ENCODE results near the gene CACNA1S.

The CACNA1S gene

DNA sequence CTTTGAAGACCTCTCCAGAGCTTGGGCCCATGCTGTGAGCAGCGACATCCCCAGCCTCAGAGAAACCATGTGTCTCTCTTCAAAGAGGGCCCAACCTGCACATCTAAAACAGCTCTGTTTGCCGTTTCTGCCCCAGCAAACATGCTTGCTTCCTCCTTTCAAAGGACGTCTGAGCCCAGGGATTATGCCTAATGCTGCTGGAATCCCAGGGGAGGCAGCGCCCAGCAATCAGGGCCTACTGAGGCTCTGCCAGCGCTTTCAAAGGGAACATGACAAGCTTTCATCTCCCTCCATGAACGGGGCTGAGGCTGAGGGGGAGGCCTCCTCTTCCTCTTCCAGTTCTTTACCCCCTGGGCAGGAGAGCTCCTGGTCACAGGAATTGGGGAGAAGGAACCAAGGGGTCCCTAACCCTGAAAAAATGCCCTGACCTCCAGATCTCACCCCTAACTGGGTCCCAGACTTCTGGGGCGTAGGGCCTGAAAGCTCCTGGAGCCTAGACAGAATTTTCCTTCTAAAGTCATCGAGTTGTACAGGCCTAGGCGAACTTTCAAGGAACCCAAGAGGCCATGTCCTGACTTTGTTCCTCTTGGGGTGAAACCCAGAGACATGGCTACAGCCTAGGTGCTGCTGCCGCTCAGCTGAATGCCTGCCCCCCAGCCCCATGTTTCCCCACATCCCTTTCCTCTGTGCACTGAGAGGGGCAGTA is 28.2 kb upstream of the CACNA1S start:
- DNase-seq: no peak

DNA sequence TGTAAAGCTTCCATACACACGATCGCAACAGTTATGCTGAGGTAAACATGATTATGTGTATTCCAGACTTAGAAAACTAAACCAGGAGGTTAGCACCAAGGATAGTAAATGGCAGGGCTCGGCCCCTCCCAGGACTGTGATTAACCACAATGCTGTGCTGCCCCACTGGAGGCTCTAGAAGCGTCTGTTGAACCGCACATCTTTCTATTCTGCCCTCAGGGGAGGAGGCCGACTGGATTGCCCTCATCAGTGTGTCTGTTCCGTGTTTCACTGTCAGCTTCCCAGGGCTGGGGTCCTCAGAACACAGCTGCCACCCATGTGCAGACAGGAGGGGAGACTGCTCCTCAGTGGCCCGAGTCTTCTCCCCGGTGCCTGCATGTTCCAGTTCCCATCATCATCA is 27.5 kb upstream of the CACNA1S start:
- no peak for DNase-seq

DNA sequence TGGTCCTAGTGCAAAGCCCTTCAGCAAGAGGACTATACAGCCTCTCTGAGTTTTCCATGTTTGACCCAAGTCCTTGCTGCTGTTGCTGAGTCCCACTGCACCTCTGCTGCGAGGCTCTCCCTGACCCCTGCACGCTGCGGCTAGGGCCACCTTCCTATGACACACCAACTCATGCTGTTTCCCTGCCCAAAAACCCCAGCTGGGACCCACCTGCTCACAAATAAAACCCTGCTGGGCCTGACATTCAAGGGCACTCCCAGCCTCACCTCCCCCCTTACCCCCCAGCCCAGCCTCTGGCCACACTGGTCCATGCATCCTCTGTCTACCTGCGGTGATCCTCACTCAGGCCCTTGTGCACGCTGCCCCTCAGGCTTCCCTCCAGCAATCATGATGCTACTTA is 27.1 kb upstream of the CACNA1S start:
- DNase-seq: no peak

DNA sequence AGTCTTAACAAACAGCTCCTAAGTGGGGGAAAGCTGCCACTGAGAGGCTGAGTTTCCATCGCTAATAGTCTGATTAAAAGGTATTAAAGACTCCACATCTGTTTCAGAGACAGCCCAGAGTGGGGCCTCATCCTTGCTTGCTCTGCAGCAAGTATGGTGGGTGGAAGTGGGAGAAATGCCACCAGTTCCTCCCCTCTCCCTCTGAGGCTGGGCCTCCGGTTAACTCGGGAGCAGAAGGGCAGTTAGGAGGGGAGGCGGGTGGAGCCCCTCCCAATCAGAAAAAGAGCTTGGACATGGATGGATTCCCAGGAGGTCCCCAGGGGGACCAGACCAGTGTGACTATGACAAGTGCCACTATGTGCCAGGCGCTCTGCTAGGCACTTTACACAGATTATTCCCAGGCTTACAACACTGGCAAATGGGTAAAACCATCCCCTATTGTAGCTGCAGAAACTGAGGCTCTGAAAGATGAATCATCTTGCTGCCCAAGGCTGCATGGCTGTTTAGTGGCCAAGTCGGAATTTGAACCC is 26.1 kb upstream of the CACNA1S start:
- DNase-seq: peak in 3 of 56 donors; percentile 14 to 45 (median 21)

DNA sequence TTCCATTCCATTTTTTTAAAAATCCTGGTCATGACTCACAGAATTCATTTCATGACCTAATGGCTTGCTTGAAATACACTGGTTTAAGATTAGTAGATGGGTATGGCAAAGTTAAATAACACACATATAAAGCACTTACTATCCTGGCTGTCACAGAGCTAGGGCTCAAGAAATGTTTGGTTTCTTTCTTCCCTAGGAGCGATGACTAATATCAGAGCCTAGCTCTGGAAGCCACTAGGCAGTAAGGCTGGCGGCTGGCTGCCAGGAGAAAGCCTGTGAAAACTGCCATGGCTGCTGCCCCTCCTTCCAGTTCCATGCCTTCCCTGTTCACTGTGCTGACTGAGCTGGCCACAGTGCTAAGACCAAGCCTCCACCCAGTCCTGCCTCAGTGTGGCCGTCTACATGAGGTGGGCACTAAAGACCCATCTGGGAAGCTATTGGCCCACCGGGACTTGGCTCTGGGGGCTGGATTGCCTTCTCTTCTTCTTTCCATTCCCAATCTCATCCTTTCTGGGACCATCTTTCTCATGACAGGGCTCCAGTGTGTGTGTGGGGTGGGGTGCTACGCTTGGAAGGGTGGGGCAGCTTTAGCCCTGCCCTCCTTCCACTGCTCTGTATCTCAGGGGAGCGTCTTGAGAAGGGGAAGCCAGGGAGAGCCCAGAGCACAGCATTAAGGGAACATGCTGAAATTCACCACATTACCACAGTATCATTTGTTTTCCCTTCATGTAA is 25.5 kb upstream of the CACNA1S start:
- peak in 36 of 56 donors; percentile 9 to 78 (median 44) for DNase-seq

DNA sequence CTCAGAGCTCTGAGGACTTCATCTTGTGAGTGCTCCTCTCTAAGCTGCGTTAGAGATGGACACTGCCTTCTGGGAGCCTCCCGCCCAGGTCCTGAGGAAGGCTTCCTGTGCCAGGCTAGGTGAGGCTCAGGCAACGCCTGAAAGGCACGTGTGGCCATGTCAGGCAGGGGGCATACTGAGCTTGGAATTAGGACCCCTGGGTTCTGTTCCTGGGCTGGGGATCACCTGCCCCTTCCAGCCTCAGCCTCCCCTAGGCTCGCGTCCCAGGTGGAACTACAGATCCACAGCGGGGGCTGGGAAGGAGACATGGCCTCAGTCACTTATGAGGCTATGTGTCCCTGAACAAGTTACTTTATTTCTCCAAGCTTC is 24.8 kb upstream of the CACNA1S start:
- DNase-seq: no peak

DNA sequence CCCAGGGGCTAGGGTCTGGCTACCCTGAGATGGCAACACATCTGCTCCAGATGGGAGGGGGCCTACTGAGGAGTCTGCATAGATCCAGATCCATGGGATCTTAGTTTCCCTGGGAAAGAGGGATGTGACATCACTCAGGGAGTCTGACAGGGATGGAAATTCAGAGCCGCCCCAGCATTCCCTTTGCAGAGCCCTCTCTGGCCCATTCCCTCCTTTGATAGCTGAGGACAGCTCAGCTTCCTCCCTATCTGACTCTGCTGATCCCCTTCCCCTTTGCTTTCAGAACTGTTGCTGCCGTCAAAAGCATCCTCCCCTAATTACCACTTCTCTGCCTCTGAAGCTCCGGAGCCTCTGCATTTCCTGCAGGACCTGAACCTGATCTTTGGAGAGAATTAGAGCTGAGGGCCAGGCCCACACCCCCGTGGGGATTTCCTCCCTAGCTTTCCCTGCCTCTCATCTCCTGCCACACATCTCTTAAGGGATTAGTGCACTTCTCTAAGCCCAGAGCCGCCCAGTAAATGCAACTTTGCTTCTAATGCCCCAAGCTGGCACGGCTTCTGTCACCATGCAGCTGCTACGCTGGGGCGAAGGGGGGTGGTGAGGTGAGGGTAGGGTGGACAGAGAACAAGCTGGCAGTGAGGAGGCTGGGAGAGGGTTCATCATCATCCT is 24.3 kb upstream of the CACNA1S start:
- DNase-seq: peak in 1 of 56 donors; percentile 17

DNA sequence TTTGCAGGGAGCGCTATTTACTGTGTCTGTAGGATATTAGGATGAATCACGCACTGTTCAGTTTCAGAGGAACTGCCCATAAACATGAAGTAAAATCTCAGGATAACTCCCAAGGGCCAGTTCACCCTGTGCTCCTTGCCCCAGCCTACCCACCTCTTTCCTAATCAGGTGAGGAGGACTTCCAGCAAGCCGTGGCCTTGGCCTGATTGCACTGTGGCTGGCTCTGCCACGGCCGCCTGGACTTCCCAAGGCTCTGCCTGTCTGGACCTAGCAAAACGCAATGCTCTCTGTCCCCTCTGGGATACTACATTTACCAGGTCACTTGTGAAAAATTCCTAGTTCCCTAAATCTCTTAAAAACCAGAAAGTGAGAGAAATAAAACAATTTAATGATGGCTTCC is 22.2 kb upstream of the CACNA1S start:
- no peak for DNase-seq

DNA sequence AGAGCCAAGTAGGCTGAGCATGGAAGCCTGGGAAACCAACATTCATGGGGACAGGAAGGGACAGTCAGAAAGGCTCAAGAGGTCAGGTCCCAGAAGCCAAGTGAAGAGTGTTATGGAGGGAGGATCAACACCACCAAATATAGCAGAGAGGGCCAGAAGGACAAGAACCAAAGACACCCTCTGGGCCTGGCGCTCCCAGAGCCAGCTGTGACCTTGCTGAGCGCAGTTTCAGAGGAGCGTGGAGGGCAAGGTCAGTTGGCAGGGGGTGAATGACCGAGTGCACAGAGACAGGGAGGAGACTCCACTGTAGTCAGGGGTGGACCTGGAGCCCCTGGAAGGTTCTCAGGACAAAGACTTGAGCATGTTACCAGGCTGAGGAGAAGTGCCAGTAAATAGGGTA is 19.2 kb upstream of the CACNA1S start:
- no peak for DNase-seq

DNA sequence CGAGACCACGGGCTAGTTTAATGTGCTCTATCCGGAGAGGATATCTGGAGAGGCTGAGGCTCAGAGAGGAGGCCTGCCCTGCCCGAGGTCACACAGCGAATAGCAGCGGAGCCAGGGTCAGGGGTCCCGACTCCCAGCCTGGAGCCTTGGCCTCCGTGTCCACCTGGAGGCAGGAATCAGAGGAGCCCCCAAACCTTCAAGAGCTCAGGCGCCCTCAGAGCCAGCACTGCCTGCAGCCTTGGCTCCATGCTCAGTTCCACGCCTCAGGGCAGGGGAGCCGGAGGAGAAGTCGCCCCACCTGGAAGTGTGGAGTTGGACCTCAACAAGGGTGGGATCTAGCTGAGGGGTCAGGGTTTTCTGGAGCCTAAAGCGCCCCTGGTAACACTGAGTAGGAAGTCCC is 16.7 kb upstream of the CACNA1S start:
- DNase-seq: no peak

DNA sequence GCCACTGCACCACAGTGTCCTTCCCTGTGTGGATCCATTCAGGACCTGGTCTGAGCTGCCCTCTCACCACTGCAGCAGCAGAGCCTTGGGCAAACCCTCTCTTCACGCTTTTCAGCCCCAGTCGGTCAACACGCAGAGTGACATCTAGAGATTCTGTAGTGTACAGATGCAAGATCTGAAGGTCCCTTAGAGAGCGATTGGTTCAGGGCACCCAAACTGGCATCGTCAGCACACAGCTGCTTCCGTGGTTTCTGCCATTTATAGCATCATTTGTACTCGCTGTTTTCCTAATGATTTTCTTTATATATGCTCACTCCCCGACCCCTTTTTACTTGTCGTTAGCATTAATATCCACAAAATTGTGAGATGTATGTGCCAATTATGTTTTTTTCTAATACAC is 16.2 kb upstream of the CACNA1S start:
- no peak for DNase-seq

DNA sequence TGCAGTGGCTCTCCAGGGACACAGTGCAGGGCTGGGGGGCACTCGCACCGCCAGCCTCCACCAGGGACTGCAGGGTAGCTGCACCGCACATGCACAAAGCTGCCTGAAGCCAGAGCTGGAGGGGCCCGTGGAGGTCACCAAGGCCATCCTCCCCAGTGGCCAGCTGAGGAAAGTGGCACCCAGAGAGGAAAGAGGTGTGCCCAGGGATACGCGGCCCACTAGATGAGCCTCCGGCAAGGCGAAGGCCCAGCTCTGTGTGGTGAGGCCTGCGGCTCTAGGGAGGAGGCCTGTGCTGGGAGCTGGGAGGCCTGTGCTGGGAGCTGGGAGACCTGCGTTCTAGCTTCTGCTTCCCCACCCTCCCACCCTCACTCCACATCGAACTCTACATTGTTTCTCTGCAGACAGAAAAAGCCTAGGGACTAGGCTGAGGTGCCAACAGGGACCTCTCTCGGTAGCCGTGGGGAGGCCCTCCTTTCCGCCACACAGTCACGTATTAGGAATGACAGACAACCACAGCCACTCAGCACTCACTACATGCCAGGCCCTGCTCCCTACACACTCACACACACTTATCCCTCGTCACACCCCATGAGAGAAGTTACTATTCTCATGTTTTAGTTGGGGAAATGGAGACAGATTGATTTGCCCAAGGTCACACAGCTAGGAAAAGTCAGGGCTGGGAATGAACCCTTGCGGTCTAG is 15.7 kb upstream of the CACNA1S start:
- DNase-seq: no peak

DNA sequence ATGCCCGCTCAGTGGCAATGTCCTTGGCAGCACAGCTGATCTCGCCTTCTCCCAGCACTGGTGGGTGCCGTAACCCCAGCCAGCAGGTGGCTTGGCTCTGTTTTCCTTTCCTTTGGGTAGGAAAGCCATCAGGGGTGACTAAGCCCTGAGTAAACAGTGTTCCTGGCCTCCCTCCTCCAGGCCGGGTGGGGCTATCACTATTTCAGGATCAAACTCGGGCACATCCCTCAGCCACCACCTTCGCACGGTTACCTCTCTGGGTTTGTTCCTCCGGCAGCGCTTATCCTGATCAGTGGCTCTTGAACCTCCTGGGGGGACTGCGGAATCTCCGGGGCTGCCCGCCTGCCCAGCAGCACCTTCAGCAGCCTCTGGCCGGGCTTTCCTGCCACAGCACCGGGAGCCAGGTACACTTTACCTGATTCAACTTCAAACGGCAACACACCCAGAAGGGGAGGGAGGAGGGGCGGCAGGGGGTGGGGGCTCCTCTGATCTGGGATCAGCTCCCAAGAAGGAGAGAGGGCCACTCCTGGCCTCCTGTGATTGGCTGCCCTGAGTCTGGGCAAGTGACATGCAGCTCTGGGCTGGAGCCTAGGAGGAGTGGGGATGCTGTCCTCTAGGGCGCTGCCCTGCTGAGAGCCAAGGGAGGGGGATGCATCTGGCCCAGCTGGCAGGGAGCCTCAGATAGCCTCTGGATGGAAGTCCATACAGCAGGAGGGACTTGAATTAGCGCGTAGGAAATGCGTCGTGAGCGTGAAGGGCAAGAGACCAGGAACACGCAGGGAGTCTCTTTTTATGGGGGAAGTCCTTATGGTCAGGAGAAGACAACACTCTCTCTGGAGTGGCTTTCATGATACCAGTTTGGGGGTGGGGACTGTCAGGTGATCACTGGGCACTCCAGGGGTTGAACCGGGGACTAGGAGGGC is 14.9 kb upstream of the CACNA1S start, which contains the start of gene ASCL5:
Gene ASCL5, minus strand, starts transcription at position 353 of the 923 bp plus-strand sequence. CDS start 11,812 bp downstream, outside the sequence.
- no peak for DNase-seq

DNA sequence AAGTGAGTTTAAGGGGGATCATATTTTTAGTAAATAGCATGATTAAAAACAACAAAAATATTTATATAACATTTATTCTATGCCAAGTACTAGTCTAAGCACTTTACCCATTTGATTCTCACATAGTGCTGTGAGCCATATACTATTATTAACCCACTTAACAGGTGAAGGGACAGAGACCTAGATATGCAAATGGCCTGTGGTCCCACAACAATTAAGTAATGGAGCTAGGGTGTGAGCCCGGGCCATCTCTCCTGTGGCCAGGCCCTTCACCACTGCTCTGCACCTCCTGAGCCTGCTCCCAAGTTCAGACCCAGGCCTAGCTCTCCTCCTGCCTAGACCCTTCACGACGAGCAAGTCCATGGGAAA is 14.2 kb upstream of the CACNA1S start:
- no peak for DNase-seq

DNA sequence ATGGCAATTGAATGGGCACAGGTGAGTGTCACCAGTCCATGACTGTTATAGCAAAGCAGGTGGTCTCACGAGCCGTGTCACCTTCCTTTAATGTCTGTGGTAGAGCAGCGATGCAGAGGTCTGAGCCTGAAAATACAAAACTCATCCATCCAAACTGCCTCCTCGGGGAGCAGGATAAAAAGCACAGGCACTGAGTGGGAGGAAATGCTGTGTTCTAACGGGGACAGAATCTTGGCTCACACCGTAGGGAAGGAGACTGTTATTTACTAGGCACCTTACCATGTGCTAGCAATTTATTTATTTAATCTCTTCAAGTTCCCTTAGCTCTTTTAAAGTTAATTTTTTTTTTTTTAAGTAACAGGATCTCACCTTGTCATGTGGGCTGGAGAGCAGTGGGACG is 13.6 kb upstream of the CACNA1S start:
- DNase-seq: no peak

DNA sequence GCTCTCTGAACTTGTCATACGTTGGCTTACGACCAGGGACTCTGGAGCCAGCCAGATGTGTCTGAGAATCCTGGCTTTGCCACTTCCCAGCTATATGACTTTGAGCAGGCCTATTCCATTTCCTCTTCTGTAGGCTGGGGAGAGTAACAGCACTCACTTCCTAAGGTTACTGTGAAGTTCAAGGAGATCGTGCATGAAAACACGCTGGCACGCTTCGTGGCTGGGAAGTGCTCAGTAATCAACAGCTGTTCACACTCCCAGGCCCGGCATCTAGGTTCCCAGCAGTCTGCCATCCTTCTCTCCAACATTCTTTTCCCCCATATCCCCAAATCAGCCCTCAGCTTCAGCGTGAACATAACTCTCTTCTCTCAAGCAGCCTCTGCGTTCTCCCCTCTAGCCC is 12.8 kb upstream of the CACNA1S start:
- DNase-seq: no peak

DNA sequence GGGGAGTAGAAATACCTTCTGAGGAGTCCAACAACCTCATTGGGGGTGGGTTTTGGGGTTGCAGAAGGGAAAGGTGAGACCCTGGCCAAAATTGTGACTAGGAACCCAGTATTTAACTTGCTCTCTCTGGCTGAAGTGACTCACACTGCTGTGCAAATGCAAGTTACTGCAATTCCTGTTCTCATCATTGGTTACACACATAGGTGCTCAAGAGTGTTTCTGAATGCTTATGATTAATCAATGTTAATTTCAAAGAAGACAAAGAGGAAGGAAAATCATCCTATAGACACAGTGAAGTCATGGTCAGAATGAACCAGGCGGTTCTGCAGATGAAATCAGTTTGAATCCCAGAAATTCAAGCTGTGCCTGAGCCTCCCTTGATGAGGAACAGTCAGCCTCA is 11.6 kb upstream of the CACNA1S start:
- DNase-seq: no peak

DNA sequence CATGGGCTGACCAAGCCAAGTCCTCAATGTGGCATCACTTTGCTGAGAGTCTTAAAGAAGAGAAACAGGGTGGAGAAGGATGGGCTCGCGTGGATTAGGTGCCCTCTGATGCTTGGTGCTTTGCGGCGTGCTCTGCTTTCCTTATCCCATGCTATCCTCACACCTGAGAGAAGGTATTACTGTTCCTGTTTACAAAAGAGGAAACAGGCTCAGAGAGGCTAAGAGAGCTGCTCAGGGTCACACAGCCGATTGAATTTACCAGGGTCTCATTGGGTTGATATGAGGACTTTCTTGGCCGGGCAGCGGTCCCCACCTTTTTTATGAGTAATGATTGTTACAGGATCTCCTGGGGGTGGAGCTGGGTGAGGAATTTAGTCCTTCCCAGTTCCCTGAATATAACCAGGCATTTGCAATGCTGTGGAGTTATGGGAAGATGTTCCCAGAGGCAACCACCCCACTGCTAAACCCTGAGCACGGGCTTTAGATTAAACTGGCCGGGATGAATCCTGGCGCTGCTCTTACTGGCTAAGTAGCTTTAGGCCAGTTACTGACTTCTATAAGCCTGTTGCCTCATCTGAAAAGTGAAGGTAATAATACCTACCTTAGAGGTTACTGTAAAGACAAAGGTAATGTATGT is 10.2 kb upstream of the CACNA1S start:
- no peak for DNase-seq

DNA sequence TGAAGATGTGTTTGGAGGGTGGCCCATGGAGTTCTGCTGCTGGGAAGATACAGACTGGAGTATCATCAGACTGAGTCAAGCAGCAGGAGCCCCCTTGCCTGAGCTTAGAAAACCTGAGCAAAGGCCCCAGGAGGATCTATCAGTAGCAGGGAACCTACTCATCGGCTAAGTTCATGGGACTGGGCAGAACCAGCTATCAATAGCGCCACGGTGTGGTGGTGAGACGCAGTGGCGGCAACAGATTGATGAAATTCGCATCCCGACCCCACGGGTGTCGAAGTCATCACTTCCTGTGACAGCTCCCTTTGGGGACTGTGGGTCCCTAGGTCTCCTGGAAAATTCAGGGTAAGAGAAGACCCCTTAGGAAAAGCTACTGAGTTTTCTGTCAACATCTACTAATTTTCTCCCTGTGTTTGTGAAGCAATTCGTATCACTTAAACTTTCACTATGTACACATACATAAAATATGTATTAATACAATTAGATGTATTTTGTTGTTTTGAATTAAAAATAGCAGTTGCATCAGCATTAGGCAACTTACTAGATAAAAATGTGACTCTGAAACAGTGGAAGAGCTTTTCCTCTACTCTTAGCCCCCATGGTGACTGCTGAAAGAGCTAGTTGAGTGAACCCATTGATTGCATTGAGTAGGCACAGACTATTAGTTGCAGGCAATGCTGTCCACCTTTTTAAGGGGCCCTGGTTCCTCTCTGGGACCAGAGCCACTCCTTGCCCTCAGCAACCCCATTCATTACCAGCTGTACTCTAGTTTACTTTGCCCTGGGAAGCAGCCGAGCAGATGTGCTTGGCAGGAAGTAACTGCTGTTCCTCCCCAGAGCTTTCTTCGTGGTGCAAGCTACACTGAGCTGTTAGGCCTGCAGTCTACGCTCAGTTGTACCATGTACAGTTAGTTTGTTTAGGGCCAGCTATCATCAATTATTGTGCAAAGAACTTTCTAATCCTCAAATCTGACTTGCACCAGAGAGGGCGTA is 7.3 kb upstream of the CACNA1S start:
- peak in 22 of 56 donors; percentile 9 to 68 (median 26) for DNase-seq

Measured in nucleus accumbens (tissue), 56 donors.